Epithelial cell of esophagus (primary cell): ENCODE data around the gene NFKB2.

Source experiments
- DNase-seq: peaks from one replicate; pipeline ENCODE4 v3.0.0; 2010; ENCODE audit warnings: low read depth
- H3K4me3 ChIP-seq: 2 replicates; pipeline ENCODE4 v1.5.1; 2011; ENCODE audit warnings: mild to moderate bottlenecking, low read length, control low read depth
- TF ChIP-seq, protein P1 (sequence below): IDR thresholded peaks from 2 replicates; pipeline ENCODE4 v1.5.1; 2011; ENCODE audit warnings: low read depth, mild to moderate bottlenecking, low read length, control low read depth, inconsistent platforms; ENCODE audit not compliant: insufficient read depth; ENCODE audit errors: missing control alignments

NFKB2 gene

DNA sequence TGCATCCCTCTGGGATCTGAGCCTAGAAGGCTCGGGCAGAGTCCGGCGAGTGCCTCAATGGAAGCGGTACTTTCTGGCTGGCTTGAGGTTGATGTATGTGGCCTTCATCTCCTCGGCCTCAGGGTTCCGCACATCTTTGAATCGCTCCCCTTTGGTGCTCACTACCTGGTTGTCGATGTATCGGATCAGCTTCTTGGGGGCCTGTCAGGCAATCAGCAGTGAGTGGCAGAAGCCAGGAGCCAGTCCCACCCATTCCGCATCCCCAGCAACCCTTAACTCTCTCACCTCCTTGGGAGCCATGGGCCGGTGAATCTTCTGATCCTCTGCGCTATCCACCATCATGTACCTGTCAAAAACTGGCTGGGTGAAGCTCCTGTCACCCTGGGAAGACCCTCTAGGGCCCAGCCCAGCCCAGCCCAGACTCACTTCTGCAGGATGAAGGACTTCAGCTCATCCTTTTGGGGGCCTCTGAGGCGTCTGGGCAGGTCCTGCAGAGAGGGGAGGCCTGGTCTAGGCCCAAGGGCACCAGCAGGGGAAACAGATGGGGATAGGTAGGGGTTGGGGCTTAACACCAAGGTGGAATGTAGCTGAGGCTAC, 28.0 kb downstream of the NFKB2 start:
- no peak for DNase-seq
- H3K4me3 ChIP-seq, result no peak overlapping the region
- TF ChIP-seq, protein P1, sequence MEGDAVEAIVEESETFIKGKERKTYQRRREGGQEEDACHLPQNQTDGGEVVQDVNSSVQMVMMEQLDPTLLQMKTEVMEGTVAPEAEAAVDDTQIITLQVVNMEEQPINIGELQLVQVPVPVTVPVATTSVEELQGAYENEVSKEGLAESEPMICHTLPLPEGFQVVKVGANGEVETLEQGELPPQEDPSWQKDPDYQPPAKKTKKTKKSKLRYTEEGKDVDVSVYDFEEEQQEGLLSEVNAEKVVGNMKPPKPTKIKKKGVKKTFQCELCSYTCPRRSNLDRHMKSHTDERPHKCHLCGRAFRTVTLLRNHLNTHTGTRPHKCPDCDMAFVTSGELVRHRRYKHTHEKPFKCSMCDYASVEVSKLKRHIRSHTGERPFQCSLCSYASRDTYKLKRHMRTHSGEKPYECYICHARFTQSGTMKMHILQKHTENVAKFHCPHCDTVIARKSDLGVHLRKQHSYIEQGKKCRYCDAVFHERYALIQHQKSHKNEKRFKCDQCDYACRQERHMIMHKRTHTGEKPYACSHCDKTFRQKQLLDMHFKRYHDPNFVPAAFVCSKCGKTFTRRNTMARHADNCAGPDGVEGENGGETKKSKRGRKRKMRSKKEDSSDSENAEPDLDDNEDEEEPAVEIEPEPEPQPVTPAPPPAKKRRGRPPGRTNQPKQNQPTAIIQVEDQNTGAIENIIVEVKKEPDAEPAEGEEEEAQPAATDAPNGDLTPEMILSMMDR, result no peak

DNA sequence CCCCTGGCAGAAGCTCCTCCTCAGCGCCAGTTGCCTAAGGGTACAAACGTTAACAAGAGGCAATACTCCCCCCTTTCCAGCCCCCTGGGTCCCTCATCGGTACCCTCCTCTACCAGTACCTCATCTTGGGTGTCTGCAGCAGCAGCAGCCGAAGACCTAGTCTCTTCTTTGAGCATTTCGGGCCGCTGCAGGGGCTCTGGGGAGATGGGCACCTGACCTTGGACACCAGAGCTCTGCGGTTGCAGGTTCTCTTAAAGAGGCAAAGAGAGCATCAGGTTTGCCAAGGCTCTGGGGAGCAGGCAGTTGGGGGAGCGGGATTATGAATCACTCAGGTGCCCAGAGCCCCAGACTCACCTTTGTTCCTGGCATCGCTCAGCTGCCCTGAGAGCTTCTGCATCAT, 28.6 kb downstream of the NFKB2 start:
- TF ChIP-seq, protein P1, result no peak
- no peak for DNase-seq
- no peak overlapping the region for H3K4me3 ChIP-seq

DNA sequence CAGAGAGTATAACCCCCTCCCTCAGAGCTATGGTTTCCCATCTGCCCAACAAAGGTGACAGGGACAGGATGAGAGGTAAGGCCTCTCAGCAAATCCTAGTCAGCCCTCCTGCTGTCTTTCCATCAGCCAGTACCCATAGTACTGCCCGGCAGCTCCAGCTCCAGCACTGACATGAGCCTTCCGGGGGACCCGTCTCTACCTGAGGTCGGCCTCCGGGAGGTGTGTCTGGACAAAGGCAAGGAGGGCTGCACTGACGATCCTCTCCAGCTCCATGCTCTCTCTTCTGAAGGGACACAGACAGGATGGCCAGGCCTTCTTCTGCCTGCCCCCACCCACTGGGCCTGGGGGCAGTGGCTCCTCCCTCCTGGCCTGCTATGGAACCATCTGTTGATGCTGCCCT, 29.4 kb downstream of the NFKB2 start:
- TF ChIP-seq, protein P1, result no peak
- H3K4me3 ChIP-seq, result no peak overlapping the region
- DNase-seq, result no peak

DNA sequence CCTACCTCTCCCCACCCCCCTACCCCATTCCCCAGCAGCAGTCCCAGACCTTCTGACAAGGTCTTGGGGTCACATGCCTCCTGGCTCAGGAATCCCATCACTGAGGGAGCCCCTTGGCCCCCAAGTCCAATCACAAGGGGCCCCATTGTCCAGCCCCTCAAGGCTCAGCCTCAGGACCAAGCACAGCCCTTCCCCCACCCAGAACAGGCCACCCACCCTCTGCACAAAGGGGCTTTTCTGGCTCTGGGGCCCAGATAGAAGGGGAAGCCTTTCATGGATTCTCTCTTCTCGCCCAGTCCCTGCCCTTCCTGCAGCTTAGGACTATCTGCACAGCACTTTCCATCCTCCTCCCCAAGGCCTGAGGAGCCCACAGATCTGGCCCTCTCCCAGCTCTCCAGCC, 29.9 kb downstream of the NFKB2 start:
- no peak for DNase-seq
- TF ChIP-seq, protein P1, result no peak
- H3K4me3 ChIP-seq, result no peak overlapping the region

DNA sequence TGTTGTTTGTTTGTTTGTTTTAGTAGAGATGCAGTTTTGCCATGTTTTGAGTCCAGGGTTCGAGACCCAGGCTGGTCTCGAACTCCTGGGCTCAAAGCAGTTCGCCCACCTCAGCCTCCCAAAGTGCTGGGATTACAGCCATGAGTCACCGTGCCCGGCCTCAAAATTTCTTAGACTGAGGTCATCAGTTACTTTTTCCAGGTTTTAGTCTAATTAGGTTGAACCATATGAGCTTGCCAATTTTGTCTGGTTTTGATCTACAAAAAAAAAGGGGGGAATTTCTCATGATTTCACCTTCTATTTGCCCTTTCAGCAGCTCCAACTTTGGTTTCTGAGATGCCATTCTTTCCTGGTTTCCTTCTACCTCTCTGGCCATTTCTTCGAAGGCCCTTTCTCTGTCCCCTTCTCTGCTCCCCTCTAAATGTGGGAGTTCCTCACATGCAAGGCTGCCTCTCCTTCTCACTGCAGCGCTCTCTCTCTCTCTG, 31.3 kb downstream of the NFKB2 start:
- H3K4me3 ChIP-seq, result no peak overlapping the region
- DNase-seq, result no peak
- TF ChIP-seq, protein P1, result no peak

DNA sequence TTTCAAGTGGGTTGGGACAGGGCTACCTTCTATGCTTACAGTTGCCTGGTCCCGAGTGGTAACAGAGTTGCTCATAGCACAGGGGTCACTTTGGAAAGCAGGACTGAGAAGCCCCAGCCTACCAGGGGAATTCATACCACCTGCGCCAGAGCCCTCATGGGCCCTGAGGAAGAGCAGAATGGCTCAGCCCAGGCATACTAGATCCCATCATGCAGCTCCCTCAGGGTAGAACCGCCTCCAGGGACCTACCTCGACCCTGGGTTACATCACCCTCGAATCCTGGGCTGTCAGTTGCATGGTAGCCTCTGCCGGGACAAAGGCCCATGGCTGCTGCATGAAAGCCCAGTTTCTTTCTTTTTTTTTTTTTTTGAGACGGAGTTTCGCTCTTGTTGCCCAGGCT, 34.0 kb downstream of the NFKB2 start:
- no peak overlapping the region for H3K4me3 ChIP-seq
- TF ChIP-seq, protein P1, result no peak
- DNase-seq, result no peak
